PFSK-1 (cell line): Measurements from ENCODE around the gene BRI3BP.

Source experiments
- FOXP2 ChIP-seq: optimal IDR thresholded peaks from 2 replicates; pipeline ENCODE3; 2011; ENCODE audit warnings: borderline replicate concordance, control low read depth, inconsistent platforms; ENCODE audit not compliant: insufficient read depth; ENCODE audit errors: extremely low read length, extremely low read depth
- POLR2AphosphoS5 ChIP-seq: IDR thresholded peaks from 2 replicates; pipeline ENCODE4 v1.6.1; 2012; ENCODE audit warnings: low read depth, mild to moderate bottlenecking, control low read depth, low read length, moderate library complexity
- REST ChIP-seq, 2 experiments: IDR thresholded peaks; 2 replicates each; pipeline versions ENCODE4 v1.6.1 to v1.8.0; 2011 to 2012; ENCODE audit warnings: low read depth in 2 of 2, low read length in 2 of 2, control low read depth in 1 of 2, inconsistent platforms in 1 of 2, mild to moderate bottlenecking in 1 of 2, moderate library complexity in 1 of 2; ENCODE audit not compliant: insufficient read depth in 1 of 2
- SIN3A ChIP-seq: IDR thresholded peaks from 2 replicates; pipeline ENCODE4 v1.6.1; 2012; ENCODE audit warnings: mild to moderate bottlenecking, low read length, moderate library complexity, borderline replicate concordance; ENCODE audit not compliant: insufficient read depth
- TAF1 ChIP-seq: IDR thresholded peaks from 2 replicates; pipeline ENCODE4 v1.6.1; 2012; ENCODE audit warnings: low read length, control low read depth, borderline replicate concordance; ENCODE audit not compliant: insufficient read depth

The BRI3BP gene

DNA sequence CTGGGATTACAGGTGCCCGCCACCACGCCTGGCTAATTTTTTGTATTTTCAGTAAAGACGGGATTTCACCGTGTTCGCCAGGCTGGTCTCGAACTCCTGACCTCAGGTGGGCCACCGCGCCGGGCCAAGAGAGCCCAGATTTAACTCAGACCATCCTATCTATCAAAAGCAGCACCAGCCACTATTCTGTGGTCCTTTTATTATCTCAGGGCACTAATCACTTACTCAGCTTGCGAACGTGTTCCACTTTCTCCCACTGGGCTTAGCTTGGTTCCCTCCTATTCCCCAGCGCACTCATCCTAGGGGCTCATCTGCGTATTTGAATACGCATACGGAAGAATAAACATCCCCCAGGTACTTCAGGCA is 55.6 kb downstream of the BRI3BP start:
- TF ChIP-seq POLR2AphosphoS5 (no peak), REST (IDR thresholded peaks at IDR 0.05; ENCODE audit: insufficient read depth in 1 of 2, low read depth in 2 of 2, low read length in 2 of 2) (no peak), SIN3A (no peak), FOXP2 (no peak), TAF1 (no peak)

DNA sequence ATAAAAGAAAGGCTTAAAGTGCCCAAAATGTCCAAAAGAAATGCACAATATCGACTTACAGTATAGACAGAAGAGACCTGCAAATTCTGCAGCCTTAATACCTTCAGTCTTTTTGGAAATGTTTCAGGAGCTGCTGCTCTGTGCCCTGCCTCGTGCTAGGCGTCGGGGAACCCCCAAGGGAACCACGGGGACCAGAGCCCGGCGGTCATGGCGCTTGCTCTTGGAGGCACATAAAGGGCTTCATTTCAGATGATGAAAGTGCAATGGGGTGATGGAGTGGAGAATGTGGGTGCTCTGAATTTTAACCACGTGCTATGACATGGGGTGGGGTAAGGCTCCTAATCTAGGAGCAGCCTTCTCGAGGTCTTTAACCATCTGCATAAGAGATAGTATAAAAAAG is 57.0 kb downstream of the BRI3BP start:
- TF ChIP-seq FOXP2 (no peak), SIN3A (no peak), POLR2AphosphoS5 (no peak), REST (IDR thresholded peaks at IDR 0.05; ENCODE audit: insufficient read depth in 1 of 2, low read depth in 2 of 2, low read length in 2 of 2) (no peak)

GRCh38 chr12:125050868-125051267 is 57.4 kb downstream of the BRI3BP start:
- no peak for TF ChIP-seq POLR2AphosphoS5
- TF ChIP-seq SIN3A = no peak
- no peak for TF ChIP-seq TAF1
- no peak for TF ChIP-seq FOXP2
- no peak for TF ChIP-seq REST (IDR thresholded peaks at IDR 0.05; ENCODE audit: insufficient read depth in 1 of 2, low read depth in 2 of 2, low read length in 2 of 2)

DNA sequence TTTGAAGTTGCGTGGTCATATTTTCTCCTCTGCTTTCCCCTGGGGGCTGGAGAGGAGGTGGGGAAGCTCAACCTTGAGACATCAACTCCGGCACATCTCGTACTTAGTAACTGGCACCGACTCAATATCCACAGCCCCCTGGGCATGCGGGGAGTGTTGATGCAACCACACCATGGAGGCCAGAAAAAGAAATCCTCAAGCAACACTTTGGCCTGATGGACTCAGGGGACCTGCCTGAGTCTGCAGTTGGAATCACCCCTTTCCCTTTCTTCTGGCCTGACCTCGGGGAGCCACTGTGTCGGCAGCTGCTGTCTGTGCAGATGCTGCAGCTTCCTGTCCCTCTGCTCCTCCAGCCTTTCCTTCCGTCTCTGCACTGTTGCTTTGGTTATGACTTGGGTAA is 60.4 kb downstream of the BRI3BP start:
- TF ChIP-seq SIN3A (no peak), REST (IDR thresholded peaks at IDR 0.05; ENCODE audit: insufficient read depth in 1 of 2, low read depth in 2 of 2, low read length in 2 of 2) (no peak), POLR2AphosphoS5 (no peak), TAF1 (no peak), FOXP2 (no peak)

GRCh38 chr12:125055591-125055990 is 62.1 kb downstream of the BRI3BP start:
- no peak for TF ChIP-seq TAF1
- TF ChIP-seq FOXP2 = no peak
- TF ChIP-seq REST (IDR thresholded peaks at IDR 0.05; ENCODE audit: insufficient read depth in 1 of 2, low read depth in 2 of 2, low read length in 2 of 2) = no peak
